Measurements from ENCODE around the gene NAGA. TPM values are rescaled to one million over a fixed set of nuclear protein-coding genes. Genes with fewer than 3 reads are reported as not detected.
"Not testable (repeated sequence)": the region's sequence is repeated elsewhere in the genome, so short reads cannot be mapped to it uniquely, and the experiment has no call there.

The NAGA gene
- total and polyA plus RNA-seq, 8 donors: 2.3 to 55.8 (median 15.9) TPM

- Histone ChIP-seq H3K27me3 (no peaks in the 10 kb centered on the region), H3K27ac (no peak overlapping the region), H3K36me3 (no peaks in the 10 kb centered on the region), H3K9me3 (peaks cover 5 to 17% (median 12%) of the 10 kb centered on the region in 4 donors), H3K4me3 (no peak overlapping the region), H3K4me1 (no peaks in the 10 kb centered on the region)
- TF ChIP-seq, protein P1, sequence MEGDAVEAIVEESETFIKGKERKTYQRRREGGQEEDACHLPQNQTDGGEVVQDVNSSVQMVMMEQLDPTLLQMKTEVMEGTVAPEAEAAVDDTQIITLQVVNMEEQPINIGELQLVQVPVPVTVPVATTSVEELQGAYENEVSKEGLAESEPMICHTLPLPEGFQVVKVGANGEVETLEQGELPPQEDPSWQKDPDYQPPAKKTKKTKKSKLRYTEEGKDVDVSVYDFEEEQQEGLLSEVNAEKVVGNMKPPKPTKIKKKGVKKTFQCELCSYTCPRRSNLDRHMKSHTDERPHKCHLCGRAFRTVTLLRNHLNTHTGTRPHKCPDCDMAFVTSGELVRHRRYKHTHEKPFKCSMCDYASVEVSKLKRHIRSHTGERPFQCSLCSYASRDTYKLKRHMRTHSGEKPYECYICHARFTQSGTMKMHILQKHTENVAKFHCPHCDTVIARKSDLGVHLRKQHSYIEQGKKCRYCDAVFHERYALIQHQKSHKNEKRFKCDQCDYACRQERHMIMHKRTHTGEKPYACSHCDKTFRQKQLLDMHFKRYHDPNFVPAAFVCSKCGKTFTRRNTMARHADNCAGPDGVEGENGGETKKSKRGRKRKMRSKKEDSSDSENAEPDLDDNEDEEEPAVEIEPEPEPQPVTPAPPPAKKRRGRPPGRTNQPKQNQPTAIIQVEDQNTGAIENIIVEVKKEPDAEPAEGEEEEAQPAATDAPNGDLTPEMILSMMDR (IDR thresholded peaks at IDR 0.05): no peak
- no peak for TF ChIP-seq POLR2AphosphoS5 (IDR thresholded peaks at IDR 0.05)
- TF ChIP-seq POLR2A (IDR thresholded peaks at IDR 0.05): no peak
- TF ChIP-seq EP300 (IDR thresholded peaks at IDR 0.05): no peak
- no peak for DNase-seq
- intact Hi-C loops (cut with DNase I; ENCODE audit: low total_unique reads): loop anchor here (10.0 kb wide), 1 partner anchor 137 kb away; no protein-coding TSS in a partner anchor
- whole genome bisulfite sequencing, 5 donors: 58 to 87% (median 84%) methylated on average over 4 of the region's 4 CpGs
These were observed 41.2 kb upstream of the NAGA start for GRCh38 chr22:42111798-42112197.

GRCh38 chr22:42108848-42109247 is 38.2 kb upstream of the NAGA start:
- Histone ChIP-seq H3K9me3 (peaks cover 8 to 13% (median 11%) of the 10 kb centered on the region in 4 donors), H3K4me3 (no peak overlapping the region), H3K4me1 (no peaks in the 10 kb centered on the region), H3K27me3 (no peaks in the 10 kb centered on the region), H3K36me3 (peaks cover 0 to 15% (median 0%) of the 10 kb centered on the region in 4 donors), H3K27ac (no peak overlapping the region)
- intact Hi-C loops (cut with DNase I; ENCODE audit: low total_unique reads): loop anchor here (10.0 kb wide), 1 partner anchor 326 kb away; the partner anchor contains the start of gene NFAM1
- WGBS, 5 donors: 78 to 86% (median 83%) methylated on average over 18 of the region's 18 CpGs
- no peak for DNase-seq
- TF ChIP-seq POLR2A (IDR thresholded peaks at IDR 0.05): no peak
- TF ChIP-seq EP300 (IDR thresholded peaks at IDR 0.05): no peak
- no peak for TF ChIP-seq POLR2AphosphoS5 (IDR thresholded peaks at IDR 0.05)
- TF ChIP-seq, protein P1 (IDR thresholded peaks at IDR 0.05): no peak

- not testable (repeated sequence) for H3K27me3 ChIP-seq, H3K4me1 ChIP-seq, H3K27ac ChIP-seq, H3K4me3 ChIP-seq, DNase-seq
- intact Hi-C loops (cut with DNase I; ENCODE audit: low total_unique reads): loop anchor here (10.0 kb wide), 1 partner anchor 330 kb away; the partner anchor contains the start of gene NFAM1
- peaks cover 24 to 50% (median 35%) of the 10 kb centered on the region in 4 donors for H3K9me3 ChIP-seq
- 90 to 97% (median 93%) methylated on average over 6 of the region's 6 CpGs for WGBS, 5 donors
- peaks cover 0 to 42% (median 0%) of the 10 kb centered on the region in 4 donors for H3K36me3 ChIP-seq
These were observed 33.8 kb upstream of the NAGA start for GRCh38 chr22:42104332-42104860.

GRCh38 chr22:42101199-42101598 is 30.6 kb upstream of the NAGA start:
- DNase-seq: no peak
- no peaks in the 10 kb centered on the region for H3K27me3 ChIP-seq
- no peaks in the 10 kb centered on the region for H3K4me1 ChIP-seq
- H3K27ac ChIP-seq: no peak overlapping the region
- WGBS, 5 donors: 93 to 98% (median 97%) methylated on average over 3 of the region's 3 CpGs
- no peak overlapping the region for H3K4me3 ChIP-seq
- intact Hi-C loops (cut with DNase I; ENCODE audit: low total_unique reads): loop anchor here (10.0 kb wide), 1 partner anchor 334 kb away; the partner anchor contains the start of gene NFAM1
- H3K9me3 ChIP-seq: peaks cover 24 to 50% (median 35%) of the 10 kb centered on the region in 4 donors
- H3K36me3 ChIP-seq: peaks cover 0 to 63% (median 5%) of the 10 kb centered on the region in 4 donors
- TF ChIP-seq, protein P1 (IDR thresholded peaks at IDR 0.05): no peak
- TF ChIP-seq POLR2AphosphoS5 (IDR thresholded peaks at IDR 0.05): no peak
- TF ChIP-seq POLR2A (IDR thresholded peaks at IDR 0.05): no peak
- TF ChIP-seq EP300 (IDR thresholded peaks at IDR 0.05): no peak

DNA sequence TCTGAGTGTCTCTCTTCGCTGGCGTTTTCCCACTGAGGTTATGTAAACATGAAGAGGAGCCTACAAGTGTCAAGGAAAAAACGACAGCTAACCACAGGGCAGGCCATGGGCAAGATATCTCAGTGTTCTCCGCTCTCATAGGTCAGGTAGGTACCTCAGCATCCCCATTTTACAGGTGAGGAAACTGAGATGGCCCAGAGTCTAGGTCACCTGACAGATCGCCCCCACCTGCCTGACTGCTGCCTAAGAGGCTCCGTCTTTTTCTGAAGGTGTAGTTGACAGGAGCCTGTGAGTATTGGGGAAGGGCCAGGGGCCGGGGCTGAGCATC is 20.8 kb upstream of the NAGA start:
- H3K4me3 ChIP-seq: peak overlapping the region; percentile 77 to 90 (median 84)
- H3K27ac ChIP-seq: peak overlapping the region in 4 of 5 donors; percentile 97 to 99 (median 98)
- peaks cover 20 to 40% (median 27%) of the 10 kb centered on the region in 4 donors for H3K4me1 ChIP-seq
- H3K36me3 ChIP-seq: peaks cover 2 to 13% (median 9%) of the 10 kb centered on the region in 4 donors
- no peak for DNase-seq
- no peaks in the 10 kb centered on the region for H3K9me3 ChIP-seq
- intact Hi-C loops (cut with DNase I; ENCODE audit: low total_unique reads): no loop called here
- no peaks in the 10 kb centered on the region for H3K27me3 ChIP-seq
- TF ChIP-seq, protein P1 (IDR thresholded peaks at IDR 0.05): no peak
- TF ChIP-seq POLR2A (IDR thresholded peaks at IDR 0.05) (no peak), POLR2AphosphoS5 (IDR thresholded peaks at IDR 0.05) (no peak), EP300 (IDR thresholded peaks at IDR 0.05) (no peak)
- 22 to 34% (median 27%) methylated on average over 7 of the region's 7 CpGs for WGBS, 5 donors
